Measurements from ENCODE around the gene IFT43.

Gene IFT43

GRCh38 chr14:76096257-76096656 lies 110.7 kb downstream of the IFT43 start:
- H3K4me3 ChIP-seq, result no peak overlapping the region
- no peaks in the 10 kb centered on the region for H3K9me3 ChIP-seq (replicated peaks in 1 of 11)
- no peaks in the 10 kb centered on the region for H4K20me1 ChIP-seq
- H3K4me2 ChIP-seq, result no peak overlapping the region
- no peak overlapping the region for H3K9ac ChIP-seq
- H3K36me3 ChIP-seq, result no peaks in the 10 kb centered on the region
- H3K27ac ChIP-seq, result peak overlapping the region in 1 of 11 experiments; percentile 6; a peak in 1 of 22 replicates
- TF ChIP-seq Cebpa-rat (IDR thresholded peaks at IDR 0.05), result no peak
- H3K27me3 ChIP-seq, result no peaks in the 10 kb centered on the region
- peaks cover 0 to 14% (median 2%) of the 10 kb centered on the region in 10 experiments; a peak in 6 of 20 replicates for H3K4me1 ChIP-seq

DNA sequence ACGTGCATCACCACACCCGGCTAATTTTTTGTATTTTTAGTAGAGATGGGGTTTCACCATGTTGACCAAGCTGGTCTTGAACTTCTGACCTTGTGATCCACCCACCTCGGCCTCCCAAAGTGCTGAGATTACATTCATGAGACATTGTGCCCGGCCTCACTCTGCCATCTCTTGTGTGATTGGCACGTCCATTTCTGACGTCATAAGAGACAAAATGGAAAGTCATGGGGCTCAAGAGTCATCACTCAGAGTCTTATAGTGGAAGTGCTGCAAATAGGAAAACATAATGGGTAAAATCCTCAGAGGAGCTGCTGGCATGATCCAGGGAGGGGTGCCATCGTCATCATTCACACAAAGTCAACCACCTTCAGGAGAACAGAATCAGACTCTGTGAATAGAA lies 112.0 kb downstream of the IFT43 start:
- Histone ChIP-seq H3K9ac (no peak overlapping the region), H3K9me3 (replicated peaks in 1 of 11) (no peaks in the 10 kb centered on the region), H3K36me3 (no peaks in the 10 kb centered on the region), H3K4me3 (no peak overlapping the region), H3K4me2 (peak overlapping the region in 5 of 11 experiments; percentile 1 to 21 (median 11); a peak in 2 of 22 replicates), H4K20me1 (no peaks in the 10 kb centered on the region), H3K27me3 (no peaks in the 10 kb centered on the region), H3K27ac (no peak overlapping the region), H3K4me1 (peaks cover 0 to 14% (median 2%) of the 10 kb centered on the region in 10 experiments; a peak in 6 of 20 replicates)
- TF ChIP-seq Cebpa-rat (IDR thresholded peaks at IDR 0.05), result no peak

- no peak overlapping the region for H3K4me3 ChIP-seq
- H3K36me3 ChIP-seq, result no peaks in the 10 kb centered on the region
- H3K27me3 ChIP-seq, result no peaks in the 10 kb centered on the region
- 0 out of 22 replicates have a peak overlapping the region, but pooled peaks of 1 of the 11 experiments have one; percentile 3 for H3K4me2 ChIP-seq
- no peaks in the 10 kb centered on the region for H4K20me1 ChIP-seq
- H3K4me1 ChIP-seq, result peaks cover 0 to 14% (median 2%) of the 10 kb centered on the region in 10 experiments; a peak in 6 of 20 replicates
- no peak overlapping the region for H3K27ac ChIP-seq
- no peaks in the 10 kb centered on the region for H3K9me3 ChIP-seq (replicated peaks in 1 of 11)
- TF ChIP-seq Cebpa-rat (IDR thresholded peaks at IDR 0.05), result no peak
- H3K9ac ChIP-seq, result no peak overlapping the region
These were observed 112.5 kb downstream of the IFT43 start for GRCh38 chr14:76098047-76098446.

- no peak overlapping the region for H3K4me3 ChIP-seq
- no peak overlapping the region for H3K4me2 ChIP-seq
- no peak for TF ChIP-seq Cebpa-rat (IDR thresholded peaks at IDR 0.05)
- peaks cover 0 to 14% (median 2%) of the 10 kb centered on the region in 10 experiments; a peak in 6 of 20 replicates for H3K4me1 ChIP-seq
- no peak overlapping the region for H3K9ac ChIP-seq
- no peak overlapping the region for H3K27ac ChIP-seq
- no peaks in the 10 kb centered on the region for H3K36me3 ChIP-seq
- H3K9me3 ChIP-seq (replicated peaks in 1 of 11), result no peaks in the 10 kb centered on the region
- H3K27me3 ChIP-seq, result no peaks in the 10 kb centered on the region
- no peaks in the 10 kb centered on the region for H4K20me1 ChIP-seq
These were observed 113.5 kb downstream of the IFT43 start for GRCh38 chr14:76098916-76099675.

- Histone ChIP-seq H3K4me3 (no peak overlapping the region), H3K9me3 (replicated peaks in 1 of 11) (no peaks in the 10 kb centered on the region), H3K27me3 (no peaks in the 10 kb centered on the region), H3K36me3 (no peaks in the 10 kb centered on the region), H4K20me1 (no peaks in the 10 kb centered on the region), H3K4me1 (peaks cover 0 to 14% (median 2%) of the 10 kb centered on the region in 10 experiments; a peak in 6 of 20 replicates), H3K4me2 (no peak overlapping the region), H3K27ac (no peak overlapping the region), H3K9ac (no peak overlapping the region)
- TF ChIP-seq Cebpa-rat (IDR thresholded peaks at IDR 0.05), result no peak
These were observed 114.7 kb downstream of the IFT43 start for GRCh38 chr14:76100236-76100635.

DNA sequence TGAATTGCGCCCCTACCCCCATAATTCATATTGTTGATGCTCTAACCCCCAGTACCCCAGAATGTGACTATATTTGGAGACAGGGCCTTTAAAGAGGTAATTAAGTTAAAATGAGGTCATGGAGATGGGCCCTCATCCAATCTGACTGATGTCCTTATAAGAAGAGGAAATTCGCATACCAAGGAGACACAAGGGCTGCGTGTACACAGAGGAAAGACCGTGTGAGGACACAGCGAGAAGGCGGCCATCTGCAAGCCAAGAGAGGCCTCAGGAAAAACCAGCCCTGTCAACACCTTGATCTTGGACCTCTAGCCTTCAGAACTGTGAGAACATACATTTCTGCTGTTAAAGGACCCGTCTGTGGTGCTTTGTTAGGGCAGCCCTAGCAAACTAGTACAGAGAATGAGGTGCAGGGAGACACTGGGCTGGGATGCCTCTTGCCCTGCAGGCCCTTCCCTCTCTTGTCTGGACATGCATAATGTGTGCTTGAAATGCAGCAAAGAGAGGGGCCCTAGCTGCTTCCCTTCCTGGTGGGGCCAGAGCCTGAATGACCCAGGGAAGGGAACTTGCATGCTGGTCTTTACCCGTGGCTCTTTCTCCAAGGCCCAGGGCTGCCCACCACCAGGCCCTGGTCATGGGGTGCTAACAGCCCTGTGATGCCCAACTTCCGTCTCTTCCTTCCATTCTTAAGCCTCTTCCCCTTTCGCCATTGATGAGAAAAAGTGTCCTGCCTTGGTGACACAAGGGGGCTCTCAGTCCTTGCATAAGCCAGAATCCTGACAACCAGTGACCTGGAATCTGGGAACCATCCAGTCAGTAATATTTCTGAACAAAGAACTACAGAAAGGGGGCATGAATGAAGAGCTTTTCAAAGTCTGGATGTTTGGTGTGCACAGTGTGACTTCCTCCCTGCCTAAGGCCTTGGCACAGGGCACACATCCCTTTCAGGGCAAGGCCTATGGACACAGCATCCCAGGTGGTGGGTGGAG lies 116.1 kb downstream of the IFT43 start:
- H3K9ac ChIP-seq, result no peak overlapping the region
- H3K4me2 ChIP-seq, result no peak overlapping the region
- H4K20me1 ChIP-seq, result no peaks in the 10 kb centered on the region
- H3K9me3 ChIP-seq (replicated peaks in 1 of 11), result no peaks in the 10 kb centered on the region
- H3K27ac ChIP-seq, result no peak overlapping the region
- no peaks in the 10 kb centered on the region for H3K36me3 ChIP-seq
- H3K27me3 ChIP-seq, result no peaks in the 10 kb centered on the region
- TF ChIP-seq Cebpa-rat (IDR thresholded peaks at IDR 0.05), result no peak
- peaks cover 0 to 13% (median 2%) of the 10 kb centered on the region in 10 experiments; a peak in 6 of 20 replicates for H3K4me1 ChIP-seq
- no peak overlapping the region for H3K4me3 ChIP-seq

GRCh38 chr14:76104802-76105355 lies 119.3 kb downstream of the IFT43 start:
- Histone ChIP-seq H3K9ac (no peak overlapping the region), H3K4me2 (no peak overlapping the region), H3K4me1 (no peaks in the 10 kb centered on the region), H4K20me1 (no peaks in the 10 kb centered on the region), H3K27me3 (no peaks in the 10 kb centered on the region), H3K9me3 (replicated peaks in 1 of 11) (no peaks in the 10 kb centered on the region), H3K4me3 (no peak overlapping the region), H3K27ac (no peak overlapping the region), H3K36me3 (no peaks in the 10 kb centered on the region)
- TF ChIP-seq Cebpa-rat (IDR thresholded peaks at IDR 0.05), result no peak

DNA sequence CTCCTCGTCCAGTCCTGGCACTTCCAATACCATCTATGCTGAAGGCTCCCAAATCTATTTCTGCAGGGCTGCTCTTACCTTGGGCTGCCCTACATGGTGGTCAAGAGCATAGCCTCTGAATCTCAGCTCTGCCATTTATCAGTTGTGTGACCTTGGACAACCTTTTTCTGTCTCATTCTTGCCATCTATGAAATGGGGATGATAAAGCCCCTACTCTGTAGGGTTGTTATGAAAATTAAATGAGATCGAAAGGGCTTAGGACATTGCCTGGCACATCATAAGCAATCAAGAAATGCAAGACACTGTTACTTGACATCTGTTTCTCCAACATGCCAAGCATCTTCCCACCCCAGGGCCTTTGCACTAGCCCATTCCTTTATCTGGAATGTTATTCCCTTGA lies 120.6 kb downstream of the IFT43 start:
- H3K9me3 ChIP-seq (replicated peaks in 1 of 11), result no peaks in the 10 kb centered on the region
- no peak overlapping the region for H3K27ac ChIP-seq
- H3K4me1 ChIP-seq, result no peaks in the 10 kb centered on the region
- no peaks in the 10 kb centered on the region for H4K20me1 ChIP-seq
- no peak overlapping the region for H3K4me2 ChIP-seq
- H3K4me3 ChIP-seq, result no peak overlapping the region
- H3K36me3 ChIP-seq, result no peaks in the 10 kb centered on the region
- H3K9ac ChIP-seq, result no peak overlapping the region
- TF ChIP-seq Cebpa-rat (IDR thresholded peaks at IDR 0.05), result no peak
- H3K27me3 ChIP-seq, result no peaks in the 10 kb centered on the region
